Globus pallidus (tissue), 1 donor: ENCODE measurements around the gene CNN2.

ENCODE experiments used
- DNase-seq: peaks from one replicate; pipeline ENCODE4 v3.0.0-alpha.2; 2015; ENCODE audit warnings: low spot score

The CNN2 gene

GRCh38 chr19:1026783-1027649, 608 bp downstream of the CNN2 start:
- no peak for DNase-seq

DNA sequence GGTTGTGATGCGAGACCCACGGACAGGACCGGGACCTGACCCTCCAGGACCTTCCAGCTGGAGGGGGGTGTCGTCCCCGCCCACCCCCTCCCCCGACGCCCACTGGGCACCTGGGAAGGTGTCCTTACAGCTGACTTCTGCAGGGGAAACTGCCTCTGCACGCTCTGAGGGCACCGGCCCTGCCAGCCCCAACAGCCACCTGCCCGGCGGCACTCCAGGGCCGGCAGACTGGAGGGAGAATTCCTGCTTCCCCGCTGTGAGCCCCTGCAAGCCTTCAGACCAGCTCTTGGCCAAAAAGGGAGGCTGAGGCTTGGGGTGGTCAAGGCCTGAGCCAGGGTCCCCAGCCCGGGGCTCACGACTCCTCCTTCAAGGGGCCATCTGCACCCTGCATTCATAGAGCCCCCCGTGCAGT, 1.2 kb downstream of the CNN2 start:
- DNase-seq, result no peak

GRCh38 chr19:1028062-1028926, 1.9 kb downstream of the CNN2 start:
- no peak for DNase-seq

DNA sequence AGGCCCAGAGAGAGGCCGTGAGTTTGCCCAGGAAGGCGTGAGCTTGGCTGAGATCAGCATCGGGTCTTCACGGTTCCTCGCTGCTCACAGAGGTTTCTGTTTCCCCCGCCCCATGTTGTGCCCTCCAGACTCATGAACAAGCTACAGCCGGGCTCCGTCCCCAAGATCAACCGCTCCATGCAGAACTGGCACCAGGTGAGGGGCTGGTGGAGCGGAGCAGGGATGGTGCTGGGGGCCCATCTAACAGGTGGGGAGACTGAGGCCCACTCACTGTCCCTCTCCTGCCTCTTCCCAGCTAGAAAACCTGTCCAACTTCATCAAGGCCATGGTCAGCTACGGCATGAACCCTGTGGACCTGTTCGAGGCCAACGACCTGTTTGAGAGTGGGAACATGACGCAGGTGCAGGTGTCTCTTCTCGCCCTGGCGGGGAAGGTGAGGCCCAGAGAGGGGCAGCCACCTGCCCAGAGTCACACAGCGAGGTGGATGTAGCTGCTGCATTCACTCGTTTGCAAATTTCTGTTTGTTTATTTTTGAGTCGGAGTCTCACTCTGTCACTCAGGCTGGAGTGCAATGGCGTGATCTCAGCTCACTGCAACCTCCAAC, 6.0 kb downstream of the CNN2 start:
- DNase-seq, result no peak

DNA sequence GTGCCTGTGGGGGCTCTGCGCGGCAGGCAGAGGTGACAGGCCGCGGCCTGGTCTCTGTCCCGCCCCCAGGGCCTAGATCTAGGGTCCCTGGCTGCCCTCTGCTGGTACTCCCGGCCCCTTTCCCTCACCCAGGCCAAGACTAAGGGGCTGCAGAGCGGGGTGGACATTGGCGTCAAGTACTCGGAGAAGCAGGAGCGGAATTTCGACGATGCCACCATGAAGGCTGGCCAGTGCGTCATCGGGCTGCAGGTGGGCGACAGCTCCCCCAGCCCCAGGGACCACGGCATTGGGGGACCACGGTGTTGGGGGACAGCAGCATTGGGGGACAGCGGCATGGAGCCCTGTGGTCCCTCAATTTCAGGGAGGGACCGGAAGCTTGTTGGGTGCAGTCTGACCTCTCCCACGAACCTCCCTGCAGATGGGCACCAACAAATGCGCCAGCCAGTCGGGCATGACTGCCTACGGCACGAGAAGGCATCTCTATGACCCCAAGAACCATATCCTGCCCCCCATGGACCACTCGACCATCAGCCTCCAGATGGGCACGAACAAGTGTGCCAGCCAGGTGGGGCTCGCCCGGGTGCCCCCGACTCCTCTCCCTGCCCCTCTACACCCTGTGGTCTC, 9.7 kb downstream of the CNN2 start:
- DNase-seq, result no peak

- DNase-seq, result no peak
Measured at GRCh38 chr19:1037621-1038064, 11.2 kb downstream of the CNN2 start.

DNA sequence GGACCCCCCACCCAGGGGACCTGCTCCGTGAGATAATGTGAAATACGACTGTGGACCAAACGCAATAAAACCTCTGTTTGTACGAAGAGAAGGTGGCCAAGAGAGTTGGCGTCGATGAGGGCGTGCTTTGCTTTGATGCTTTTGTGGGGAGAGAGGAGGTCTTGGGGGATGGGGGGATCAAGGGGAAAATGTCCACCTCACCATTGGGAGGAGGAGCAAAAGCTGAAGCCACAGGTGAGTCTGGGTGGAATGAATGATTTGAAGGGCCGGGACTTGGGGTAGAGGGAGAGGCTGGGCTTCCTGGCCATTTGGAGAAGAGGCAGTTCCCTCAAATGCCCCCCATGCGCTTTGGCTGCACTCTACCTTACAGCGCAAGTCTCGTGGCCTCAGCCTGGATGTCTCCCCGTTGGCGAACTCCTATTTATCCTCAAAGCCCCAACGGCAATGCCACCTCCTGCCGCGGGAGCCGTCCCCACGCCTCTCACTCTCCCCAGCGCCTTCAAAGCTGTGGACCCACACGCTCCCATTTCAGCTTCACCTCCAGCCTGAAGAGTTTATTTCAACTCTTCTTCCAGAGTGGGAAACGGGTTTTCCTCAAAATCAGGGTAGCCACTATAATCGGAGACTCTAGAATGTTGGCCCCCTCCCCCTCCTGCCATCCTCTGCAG, 12.7 kb downstream of the CNN2 start:
- DNase-seq, result no peak

DNA sequence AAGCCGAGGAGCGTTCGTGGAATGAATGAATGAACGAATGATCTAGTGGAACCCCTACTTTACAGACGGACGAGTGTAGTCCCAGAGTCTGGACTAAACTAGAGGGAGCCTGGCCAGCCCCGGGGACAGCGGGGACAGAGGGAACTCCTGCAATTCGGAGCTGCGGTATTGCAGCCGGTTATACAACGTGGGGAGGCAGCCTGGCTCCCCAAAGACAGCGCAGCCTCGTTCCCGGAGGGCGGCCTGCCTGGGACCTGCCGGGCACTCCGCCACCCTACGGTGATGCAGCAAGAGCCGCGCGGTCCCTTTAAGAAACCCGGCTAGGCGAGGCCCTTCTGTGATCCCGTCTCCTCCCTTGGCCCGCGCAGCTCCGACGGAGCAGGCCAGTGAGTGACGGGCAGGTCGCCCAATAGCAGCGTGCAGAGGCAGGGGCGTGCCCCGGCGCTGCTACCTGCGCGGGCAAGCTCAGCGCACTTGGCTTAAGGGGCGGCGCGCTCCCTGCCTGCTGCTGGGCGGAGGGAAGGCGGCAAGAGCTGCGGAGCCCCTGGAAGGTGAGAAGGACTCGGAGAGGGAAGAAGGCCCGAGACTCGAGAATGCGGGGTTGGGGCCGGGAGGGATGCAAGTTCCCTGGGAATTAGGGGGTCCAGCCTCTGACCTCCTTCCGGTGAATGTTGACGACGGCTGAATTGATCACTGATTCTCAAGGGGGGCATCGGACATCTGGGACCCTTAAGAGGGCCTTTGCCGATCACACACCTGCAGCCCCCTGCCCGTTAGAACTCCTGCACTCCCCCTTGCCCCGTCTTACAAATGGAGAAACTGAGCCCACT, 13.5 kb downstream of the CNN2 start, which contains the start of gene ABCA7:
Gene ABCA7 (plus strand): TSS at position 462 of the 830 bp plus-strand sequence. CDS start 1,255 bp downstream, outside the sequence.
- peak; percentile 91 for DNase-seq

- DNase-seq, result peak; percentile 87
Measured at GRCh38 chr19:1040476-1041271, 14.3 kb downstream of the CNN2 start.

GRCh38 chr19:1041272-1041834, 14.9 kb downstream of the CNN2 start:
- DNase-seq, result no peak

- DNase-seq, result no peak
Measured at GRCh38 chr19:1041835-1042685, 15.7 kb downstream of the CNN2 start.

DNA sequence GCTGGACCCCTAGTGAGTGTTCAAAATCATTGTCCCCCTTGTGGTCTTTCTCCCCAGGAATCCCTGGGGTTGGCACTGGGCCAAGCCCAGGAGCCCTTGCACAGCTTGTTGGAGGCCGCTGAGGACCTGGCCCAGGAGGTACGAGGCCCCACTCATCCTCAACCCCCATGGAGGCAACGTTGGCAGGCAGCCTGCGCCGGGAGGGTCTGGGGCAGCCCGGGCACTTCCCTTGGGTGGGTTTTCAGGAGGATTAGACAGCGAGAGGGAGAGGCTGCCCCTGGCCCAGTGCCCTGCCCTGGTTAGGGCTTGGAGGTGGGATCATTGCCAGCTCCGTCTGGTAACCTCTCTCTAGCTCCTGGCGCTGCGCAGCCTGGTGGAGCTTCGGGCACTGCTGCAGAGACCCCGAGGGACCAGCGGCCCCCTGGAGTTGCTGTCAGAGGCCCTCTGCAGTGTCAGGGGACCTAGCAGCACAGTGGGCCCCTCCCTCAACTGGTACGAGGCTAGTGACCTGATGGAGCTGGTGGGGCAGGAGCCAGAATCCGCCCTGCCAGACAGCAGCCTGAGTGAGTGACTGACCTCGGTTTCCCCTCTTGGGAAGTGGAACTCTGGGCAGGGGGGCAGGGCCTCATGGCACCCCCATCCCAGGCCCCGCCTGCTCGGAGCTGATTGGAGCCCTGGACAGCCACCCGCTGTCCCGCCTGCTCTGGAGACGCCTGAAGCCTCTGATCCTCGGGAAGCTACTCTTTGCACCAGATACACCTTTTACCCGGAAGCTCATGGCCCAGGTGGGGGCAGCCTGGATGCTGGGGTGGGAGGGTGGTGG, 16.5 kb downstream of the CNN2 start:
- DNase-seq, result no peak

DNA sequence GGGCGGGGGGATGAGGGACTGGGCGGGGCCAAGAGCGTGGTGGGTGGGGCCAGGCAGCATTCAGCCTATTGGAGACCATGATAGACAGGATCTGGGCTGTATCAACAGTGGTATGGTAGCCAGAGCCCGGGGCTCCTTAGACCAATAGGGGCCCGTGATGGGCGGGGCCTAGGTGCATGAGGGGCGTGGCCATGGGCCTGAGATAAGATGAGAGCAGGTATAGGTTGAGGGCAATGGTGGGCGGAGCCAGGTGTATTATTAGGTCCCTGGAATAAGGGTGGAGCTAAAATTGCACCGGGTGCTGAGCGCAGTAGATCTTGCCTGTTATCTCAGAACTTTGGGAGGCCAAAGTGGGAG, 18.8 kb downstream of the CNN2 start:
- DNase-seq, result no peak

GRCh38 chr19:1046117-1046626, 19.8 kb downstream of the CNN2 start:
- DNase-seq, result no peak

GRCh38 chr19:1046836-1047695, 20.7 kb downstream of the CNN2 start:
- DNase-seq, result no peak

GRCh38 chr19:1047696-1048147, 21.3 kb downstream of the CNN2 start:
- DNase-seq, result no peak
